Mesothelial cell of epicardium (in vitro differentiated cells): Measurements from ENCODE around the gene SNAPIN. TPM values are rescaled to one million over a fixed set of nuclear protein-coding genes. Genes with fewer than 3 reads are reported as not detected.

Experiments used
- DNase-seq, 2 experiments: peaks; one replicate each; pipeline ENCODE4 v3.0.0; 2021; ENCODE audit warnings: low spot score in 2 of 2; ENCODE audit not compliant: unreplicated experiment in 2 of 2
- H3K27ac Mint-ChIP-seq: 2 replicates; pipeline ENCODE4 v1.8.0; 2021; ENCODE audit warnings: mixed read lengths
- H3K27me3 Mint-ChIP-seq: 2 replicates; pipeline ENCODE4 v1.8.0; 2021; ENCODE audit warnings: low read depth, mixed read lengths
- H3K36me3 Mint-ChIP-seq: 2 replicates; pipeline ENCODE4 v1.8.0; 2021; ENCODE audit warnings: mixed read lengths
- H3K4me1 Mint-ChIP-seq: 2 replicates; pipeline ENCODE4 v1.8.0; 2021; ENCODE audit warnings: mixed read lengths
- H3K4me3 Mint-ChIP-seq: 2 replicates; pipeline ENCODE4 v1.8.0; 2021; ENCODE audit warnings: mild to moderate bottlenecking, moderate library complexity, mixed read lengths
- H3K9me3 Mint-ChIP-seq: 2 replicates; pipeline ENCODE4 v1.8.0; 2021; ENCODE audit warnings: mixed read lengths
- microRNA-seq: library from miRNA; unstranded; fragments of <30 nt; microRNA quantifications from one replicate; pipeline ENCODE4 v1.2.0, GENCODE V29; 2021; ENCODE audit warnings: inconsistent platforms, mixed read lengths
- total RNA-seq: library from RNA; stranded (reverse); gene quantifications from 3 replicates; pipeline ENCODE4 v1.2.1, GENCODE V29; 2021
- TF ChIP-seq, protein P1 (sequence below): fragments of 200-600 bp; sonication (generic); IDR thresholded peaks from one replicate; pipeline ENCODE4 v1.5.0; 2021; ENCODE audit warnings: antibody characterized with exemption; ENCODE audit not compliant: unreplicated experiment

The SNAPIN gene
- total RNA-seq, 1 donor from 2014 or later: 34.6 TPM

DNA sequence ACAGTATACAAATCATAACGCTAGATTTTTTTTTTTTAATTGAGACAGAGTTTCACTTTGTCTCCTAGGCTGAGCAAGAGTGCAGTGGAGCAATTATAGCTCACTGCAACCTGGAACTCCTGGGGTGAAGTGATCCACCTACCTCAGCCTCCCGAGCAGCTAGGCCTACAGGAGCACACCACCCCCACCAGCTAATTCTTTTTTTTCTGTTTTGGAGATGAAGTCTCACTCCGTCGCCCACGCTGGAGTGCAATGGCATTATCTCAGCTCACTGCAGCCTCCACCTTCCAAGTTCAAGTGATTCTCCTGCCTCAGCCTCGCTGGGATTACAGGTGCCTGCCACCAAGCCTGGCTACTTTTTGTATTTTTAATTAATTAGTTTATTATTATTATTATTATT lies 41.3 kb downstream of the SNAPIN start:
- H3K27me3 Mint-ChIP-seq: no peaks in the 10 kb centered on the region
- H3K36me3 Mint-ChIP-seq: no peaks in the 10 kb centered on the region
- no peaks in the 10 kb centered on the region for H3K9me3 Mint-ChIP-seq
- no peak overlapping the region for H3K4me3 Mint-ChIP-seq
- H3K4me1 Mint-ChIP-seq: peaks cover 29% of the 10 kb centered on the region
- TF ChIP-seq, protein P1, sequence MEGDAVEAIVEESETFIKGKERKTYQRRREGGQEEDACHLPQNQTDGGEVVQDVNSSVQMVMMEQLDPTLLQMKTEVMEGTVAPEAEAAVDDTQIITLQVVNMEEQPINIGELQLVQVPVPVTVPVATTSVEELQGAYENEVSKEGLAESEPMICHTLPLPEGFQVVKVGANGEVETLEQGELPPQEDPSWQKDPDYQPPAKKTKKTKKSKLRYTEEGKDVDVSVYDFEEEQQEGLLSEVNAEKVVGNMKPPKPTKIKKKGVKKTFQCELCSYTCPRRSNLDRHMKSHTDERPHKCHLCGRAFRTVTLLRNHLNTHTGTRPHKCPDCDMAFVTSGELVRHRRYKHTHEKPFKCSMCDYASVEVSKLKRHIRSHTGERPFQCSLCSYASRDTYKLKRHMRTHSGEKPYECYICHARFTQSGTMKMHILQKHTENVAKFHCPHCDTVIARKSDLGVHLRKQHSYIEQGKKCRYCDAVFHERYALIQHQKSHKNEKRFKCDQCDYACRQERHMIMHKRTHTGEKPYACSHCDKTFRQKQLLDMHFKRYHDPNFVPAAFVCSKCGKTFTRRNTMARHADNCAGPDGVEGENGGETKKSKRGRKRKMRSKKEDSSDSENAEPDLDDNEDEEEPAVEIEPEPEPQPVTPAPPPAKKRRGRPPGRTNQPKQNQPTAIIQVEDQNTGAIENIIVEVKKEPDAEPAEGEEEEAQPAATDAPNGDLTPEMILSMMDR: no peak
- no peak for DNase-seq
- H3K27ac Mint-ChIP-seq: no peak overlapping the region

DNA sequence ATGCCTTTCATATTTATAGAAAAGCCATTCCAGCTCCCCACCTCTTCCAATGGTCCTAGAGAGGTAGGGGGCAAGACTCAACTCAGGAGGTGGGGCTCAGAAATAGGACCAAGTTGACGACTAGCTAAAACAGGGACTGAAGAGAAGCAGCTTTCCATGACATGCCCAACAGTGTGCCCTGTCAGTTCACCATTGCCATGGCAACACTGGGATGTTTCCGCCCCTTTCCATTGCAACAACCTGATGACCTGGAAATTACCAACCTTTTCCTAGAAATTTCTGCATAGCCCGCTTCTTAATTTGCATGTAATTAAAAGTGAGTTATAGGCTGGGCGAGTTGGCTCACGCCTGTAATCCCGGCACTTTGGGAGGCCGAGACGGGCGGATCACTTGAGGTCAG lies 47.0 kb downstream of the SNAPIN start:
- H3K4me3 Mint-ChIP-seq: no peak overlapping the region
- TF ChIP-seq, protein P1: no peak
- no peaks in the 10 kb centered on the region for H3K4me1 Mint-ChIP-seq
- no peak overlapping the region for H3K27ac Mint-ChIP-seq
- H3K9me3 Mint-ChIP-seq: no peaks in the 10 kb centered on the region
- no peak for DNase-seq
- H3K36me3 Mint-ChIP-seq: no peaks in the 10 kb centered on the region
- H3K27me3 Mint-ChIP-seq: no peaks in the 10 kb centered on the region

DNA sequence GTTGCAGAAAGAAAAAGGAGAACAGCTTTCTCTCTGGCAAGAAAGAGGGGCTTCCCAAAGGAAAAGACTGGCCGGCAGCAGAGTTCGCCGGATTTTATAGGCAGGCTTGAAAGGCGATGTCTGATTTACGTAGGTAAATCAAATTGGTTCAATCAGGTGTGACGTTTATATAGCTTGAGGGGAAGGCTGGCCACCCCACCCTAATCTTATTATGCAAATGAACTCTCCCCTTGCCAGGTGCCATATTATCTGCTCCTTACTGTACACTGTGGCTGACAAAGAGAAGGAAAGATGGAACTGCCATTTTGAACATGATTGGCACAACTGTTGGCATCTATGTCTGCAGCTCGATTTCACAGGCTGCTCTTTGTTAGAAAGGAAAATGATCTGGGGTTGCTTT lies 52.5 kb downstream of the SNAPIN start:
- Mint-ChIP-seq H3K4me1 (no peaks in the 10 kb centered on the region), H3K36me3 (no peaks in the 10 kb centered on the region), H3K9me3 (no peaks in the 10 kb centered on the region), H3K27me3 (no peaks in the 10 kb centered on the region), H3K4me3 (no peak overlapping the region), H3K27ac (no peak overlapping the region)
- DNase-seq: no peak
- TF ChIP-seq, protein P1: no peak

Small RNA genes lying within 50 kb of the gene (microRNA-seq; reads per million reads assigned to microRNA genes)
- not detected for gene MIR8083

Other genes starting within 250 kb of the SNAPIN start
- gene S100A7A, start 242.2 kb upstream of the SNAPIN start, total RNA-seq: not detected in 3 replicates
- gene S100A7, start 198.1 kb upstream of the SNAPIN start, total RNA-seq: not detected in 3 replicates
- 2.4 to 4.4 TPM (median 3.9 TPM) in 3 replicates for gene S100A6, start 122.7 kb upstream of the SNAPIN start, total RNA-seq
- gene S100A5, start 117.8 kb upstream of the SNAPIN start, total RNA-seq: not detected in 3 replicates
- gene S100A4, start 112.9 kb upstream of the SNAPIN start, total RNA-seq: 7.8 to 12.7 TPM (median 10.2 TPM) in 3 replicates
- gene S100A3, start 109.4 kb upstream of the SNAPIN start, total RNA-seq: not detected in 3 replicates
- 0.43 to 0.51 TPM in 2 of 3 replicates, not detected in the other for gene S100A2, start 92.9 kb upstream of the SNAPIN start, total RNA-seq
- gene S100A16, start 45.6 kb upstream of the SNAPIN start, total RNA-seq: 22.1 to 24.8 TPM (median 22.4 TPM) in 3 replicates
- 8.5 to 10.1 TPM (median 10.0 TPM) in 3 replicates for gene S100A14, start 42.4 kb upstream of the SNAPIN start, total RNA-seq
- gene S100A13, start 31.2 kb upstream of the SNAPIN start, total RNA-seq: 46.6 to 58.5 TPM (median 54.5 TPM) in 3 replicates
- 0.58 to 0.59 TPM in 2 of 3 replicates, not detected in the other for gene S100A1, start 30.3 kb upstream of the SNAPIN start, total RNA-seq
- gene CHTOP, start 24.6 kb upstream of the SNAPIN start, total RNA-seq: 108 to 114 TPM (median 111 TPM) in 3 replicates
- gene ILF2, start 12.3 kb downstream of the SNAPIN start, total RNA-seq: 204 to 212 TPM (median 207 TPM) in 3 replicates
- 5.8 to 6.6 TPM (median 5.9 TPM) in 3 replicates for gene NPR1, start 20.0 kb downstream of the SNAPIN start, total RNA-seq
- gene INTS3, start 69.3 kb downstream of the SNAPIN start, total RNA-seq: 117 to 120 TPM (median 117 TPM) in 3 replicates
- 28.5 to 32.1 TPM (median 29.7 TPM) in 3 replicates for gene SLC27A3, start 116.7 kb downstream of the SNAPIN start, total RNA-seq